ENCODE results near the gene CHPF. TPM values are rescaled to one million over a fixed set of nuclear protein-coding genes. Genes with fewer than 3 reads are reported as not detected.

CHPF gene, protein sequence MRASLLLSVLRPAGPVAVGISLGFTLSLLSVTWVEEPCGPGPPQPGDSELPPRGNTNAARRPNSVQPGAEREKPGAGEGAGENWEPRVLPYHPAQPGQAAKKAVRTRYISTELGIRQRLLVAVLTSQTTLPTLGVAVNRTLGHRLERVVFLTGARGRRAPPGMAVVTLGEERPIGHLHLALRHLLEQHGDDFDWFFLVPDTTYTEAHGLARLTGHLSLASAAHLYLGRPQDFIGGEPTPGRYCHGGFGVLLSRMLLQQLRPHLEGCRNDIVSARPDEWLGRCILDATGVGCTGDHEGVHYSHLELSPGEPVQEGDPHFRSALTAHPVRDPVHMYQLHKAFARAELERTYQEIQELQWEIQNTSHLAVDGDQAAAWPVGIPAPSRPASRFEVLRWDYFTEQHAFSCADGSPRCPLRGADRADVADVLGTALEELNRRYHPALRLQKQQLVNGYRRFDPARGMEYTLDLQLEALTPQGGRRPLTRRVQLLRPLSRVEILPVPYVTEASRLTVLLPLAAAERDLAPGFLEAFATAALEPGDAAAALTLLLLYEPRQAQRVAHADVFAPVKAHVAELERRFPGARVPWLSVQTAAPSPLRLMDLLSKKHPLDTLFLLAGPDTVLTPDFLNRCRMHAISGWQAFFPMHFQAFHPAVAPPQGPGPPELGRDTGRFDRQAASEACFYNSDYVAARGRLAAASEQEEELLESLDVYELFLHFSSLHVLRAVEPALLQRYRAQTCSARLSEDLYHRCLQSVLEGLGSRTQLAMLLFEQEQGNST
- total RNA-seq = 195 and 201 TPM in 2 replicates

DNA sequence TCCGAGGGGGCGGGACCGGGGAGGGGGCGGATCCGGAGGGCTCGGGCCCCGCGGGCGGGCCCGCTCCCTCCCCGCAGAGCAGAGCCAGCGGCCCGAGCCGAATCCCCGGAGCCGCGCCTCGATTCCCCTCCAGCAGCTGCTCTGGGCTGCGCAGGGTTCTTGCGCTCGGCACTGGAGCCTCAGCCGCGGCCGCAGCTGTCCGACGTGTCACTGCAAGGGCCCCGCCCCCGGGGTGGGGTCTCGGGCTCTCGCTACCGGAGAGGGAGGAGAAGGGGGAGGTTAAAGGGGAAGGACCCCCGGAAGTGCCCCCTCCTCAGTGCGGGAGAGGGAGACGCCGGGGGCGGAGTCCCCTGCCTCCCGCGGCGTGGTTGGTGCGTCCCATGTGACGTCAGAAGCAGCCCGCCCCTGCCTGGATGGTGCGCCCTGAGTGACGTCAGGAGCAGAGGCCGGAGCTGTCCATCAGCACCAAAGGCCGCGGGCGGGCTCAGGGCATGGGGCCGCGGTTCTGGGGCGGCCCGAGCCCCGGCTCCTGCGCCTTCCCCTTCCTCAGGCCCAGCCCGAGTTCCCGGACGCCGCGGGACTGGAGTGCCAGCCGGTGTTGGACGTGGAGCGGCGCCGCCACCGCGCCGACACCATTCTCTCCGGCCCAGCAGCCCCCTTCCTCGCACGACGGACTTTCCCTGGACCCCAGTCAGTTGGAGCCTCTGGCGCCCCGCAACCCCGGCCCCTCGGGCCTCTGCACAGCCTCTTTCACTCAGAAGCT lies at the start of gene CHPF, which contains the start of gene TMEM198:
CHPF (minus strand) TSS at position 214 of the 763 bp plus-strand sequence. CDS start 271 bp downstream, outside the sequence.
TMEM198 (plus strand) TSS at position 433 of the 763 bp plus-strand sequence. CDS start 700 bp downstream, outside the sequence.

DNA sequence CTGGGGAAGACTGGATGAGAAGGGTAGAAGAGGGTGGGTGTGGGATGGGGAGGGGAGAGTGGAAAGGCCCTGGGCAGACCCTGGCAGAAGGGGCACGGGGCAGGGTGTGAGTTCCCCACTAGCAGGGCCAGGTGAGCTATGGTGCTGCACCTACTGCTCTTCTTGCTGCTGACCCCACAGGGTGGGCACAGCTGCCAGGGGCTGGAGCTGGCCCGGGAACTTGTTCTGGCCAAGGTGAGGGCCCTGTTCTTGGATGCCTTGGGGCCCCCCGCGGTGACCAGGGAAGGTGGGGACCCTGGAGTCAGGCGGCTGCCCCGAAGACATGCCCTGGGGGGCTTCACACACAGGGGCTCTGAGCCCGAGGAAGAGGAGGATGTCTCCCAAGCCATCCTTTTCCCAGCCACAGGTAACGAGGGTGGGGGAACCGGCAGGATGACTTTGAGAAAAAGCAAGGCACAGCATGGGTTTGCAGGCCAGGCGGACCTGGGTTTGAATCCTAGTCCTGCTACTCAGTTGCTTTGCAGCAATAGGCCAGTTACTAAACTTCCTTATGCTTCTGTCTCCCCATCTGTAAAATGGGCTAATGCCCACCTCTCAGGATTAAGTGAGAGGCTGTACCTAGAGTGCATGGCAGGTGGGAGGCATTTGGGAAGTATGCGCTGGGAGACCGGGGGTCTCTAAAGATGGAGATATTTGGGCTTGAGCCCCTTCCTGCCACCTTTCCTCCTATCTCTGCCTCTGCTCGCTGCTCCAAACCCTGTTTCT lies 28.8 kb upstream of the CHPF start, which contains the start of gene INHA:
INHA (plus strand) TSS at position 74 of the 765 bp plus-strand sequence; CDS start at position 139, 65 bp downstream.

DNA sequence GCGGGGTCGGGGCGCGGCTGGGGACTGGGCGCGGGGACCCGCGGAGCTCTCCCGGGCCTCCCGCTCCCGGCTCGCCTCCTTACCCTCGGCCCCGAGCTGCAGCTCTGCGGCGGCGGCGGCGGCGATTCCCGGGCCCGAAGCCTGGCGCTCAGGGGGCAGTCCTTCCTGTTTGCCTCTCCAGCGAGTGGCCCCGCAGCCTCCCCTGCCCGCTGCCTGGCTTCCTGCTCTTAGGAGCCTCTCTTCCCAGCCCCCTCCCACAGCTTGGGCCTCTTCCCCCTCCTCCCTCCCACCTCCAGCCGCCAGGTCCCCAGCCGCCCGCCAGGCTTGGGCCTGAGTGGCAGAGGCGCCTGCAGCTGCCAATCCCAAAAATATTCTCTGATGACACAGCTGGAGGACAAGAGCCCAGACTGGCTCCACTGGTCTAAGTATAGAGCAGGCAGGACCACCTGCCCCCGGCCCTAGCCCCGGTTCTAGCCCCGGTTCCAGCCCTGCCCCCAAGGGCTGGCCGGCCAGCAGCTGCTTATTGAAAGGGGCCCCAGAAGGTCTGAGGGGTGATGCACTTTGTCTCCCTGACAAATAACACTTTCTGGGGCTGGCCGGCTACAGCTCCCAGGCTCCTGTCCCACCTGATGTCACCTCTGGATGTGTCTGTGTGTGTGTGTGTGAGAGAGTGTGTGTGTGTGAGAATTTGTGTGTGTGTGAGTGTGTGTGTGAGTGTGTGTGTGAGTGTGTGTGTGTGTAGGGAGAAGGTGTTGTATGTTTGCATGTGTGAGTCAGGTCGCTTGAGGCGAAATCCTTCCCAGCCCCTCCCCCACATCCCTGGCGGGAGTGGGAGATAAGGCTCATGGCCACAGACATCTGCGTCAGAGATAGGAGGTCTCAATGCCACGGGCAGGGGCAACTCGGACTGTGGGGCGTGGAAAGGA lies 28.0 kb upstream of the CHPF start, which contains the start of gene OBSL1:
OBSL1 (minus strand) TSS at position 229 of the 926 bp plus-strand sequence. CDS start 307 bp downstream, outside the sequence.

DNA sequence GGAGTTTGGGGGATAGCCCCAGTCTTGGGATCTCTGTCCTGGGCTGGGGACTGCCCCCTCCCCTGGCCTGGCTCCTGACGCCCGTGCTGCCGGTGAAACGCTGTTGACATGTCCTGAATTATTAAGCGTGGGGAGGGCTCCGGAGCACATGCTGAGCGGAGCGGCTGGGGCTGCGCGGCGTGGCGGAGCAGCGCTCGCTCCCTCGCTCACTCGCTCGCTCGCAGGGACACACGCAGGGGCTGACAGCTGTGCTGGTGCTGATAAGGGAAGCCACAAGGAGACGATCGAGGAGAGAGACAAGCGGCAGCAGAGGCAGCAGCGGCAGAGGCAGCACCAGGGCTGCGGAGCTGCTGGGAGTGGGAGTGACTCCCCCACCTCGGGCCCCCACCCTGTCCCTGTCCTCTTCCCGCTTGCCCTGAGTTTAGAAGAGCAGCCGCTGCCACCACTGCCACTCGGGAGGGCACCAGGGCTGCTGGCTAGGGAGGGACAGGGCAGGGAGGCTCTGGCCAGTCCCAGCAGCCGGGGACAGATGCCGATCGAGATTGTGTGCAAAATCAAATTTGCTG lies 29.3 kb downstream of the CHPF start, which contains the start of gene ASIC4:
ASIC4 (plus strand) TSS at position 287 of the 566 bp plus-strand sequence; CDS start at position 530, 243 bp downstream.

DNA sequence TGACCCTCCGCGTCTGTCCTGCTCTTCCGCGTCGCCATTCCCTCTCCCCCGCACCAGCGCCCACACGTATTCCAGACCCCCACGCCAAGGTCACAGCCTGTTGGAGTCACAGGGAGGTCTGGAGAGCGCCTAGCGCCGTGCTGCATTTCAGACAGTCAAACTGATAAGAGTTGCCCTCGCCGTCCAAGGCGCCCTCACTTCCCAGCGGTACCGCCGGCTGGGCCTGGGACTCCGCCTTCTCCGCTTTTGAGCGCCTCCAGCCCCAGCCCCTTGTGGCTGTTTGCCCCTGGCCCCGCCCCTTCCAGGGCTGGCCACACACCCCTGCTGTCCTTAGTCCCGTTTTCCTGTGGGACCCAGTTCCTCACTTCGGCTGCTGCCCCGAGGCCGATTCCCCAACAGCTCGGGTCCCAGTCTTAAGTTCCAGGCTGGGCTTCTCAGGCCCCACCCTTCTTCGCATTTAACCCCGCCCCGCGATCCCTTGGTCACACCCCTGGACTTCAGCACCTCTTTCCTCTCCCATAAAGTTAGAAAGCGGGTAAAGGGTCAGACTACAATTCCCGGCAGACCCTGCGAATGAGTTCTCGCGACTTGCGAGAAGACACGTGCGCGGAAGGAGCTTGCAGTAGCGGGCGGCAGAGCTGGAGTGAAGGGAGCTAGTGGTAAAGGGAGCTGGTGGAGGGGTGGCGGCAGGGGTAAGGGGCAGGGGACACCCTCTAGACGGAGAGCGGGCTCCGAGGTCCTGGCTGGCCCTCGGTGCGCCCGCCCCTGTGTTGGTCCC lies 45.1 kb downstream of the CHPF start, which contains the start of gene GMPPA:
GMPPA (plus strand) TSS at position 612 of the 778 bp plus-strand sequence. CDS start 1,085 bp downstream, outside the sequence.

Other genes with a start within 250 kb of the CHPF start
- gene PTPRN, start 234.4 kb downstream of the CHPF start, total RNA-seq = 22.6 and 64.0 TPM in 2 replicates
- gene RESP18, start 211.1 kb downstream of the CHPF start, total RNA-seq = not detected in 2 replicates
- gene DNPEP, start 155.9 kb downstream of the CHPF start, total RNA-seq = 48.9 and 119 TPM in 2 replicates
- gene DES, start 125.4 kb downstream of the CHPF start, total RNA-seq = under 0.01 and 20.4 TPM in 2 replicates
- gene SPEG, start 109.0 kb downstream of the CHPF start, total RNA-seq = 8.5 and 11.7 TPM in 2 replicates
- gene GMPPA, start 44.9 kb downstream of the CHPF start, total RNA-seq = 62.8 and 73.8 TPM in 2 replicates
- 0.64 TPM in 1 of 2 replicates, not detected in the other for gene ASIC4, start 29.3 kb downstream of the CHPF start, total RNA-seq
- gene TMEM198, start 219 bp upstream of the CHPF start, total RNA-seq = 0.78 and 9.2 TPM in 2 replicates
- gene OBSL1, start 27.7 kb upstream of the CHPF start, total RNA-seq = 27.0 and 93.4 TPM in 2 replicates
- not detected in 2 replicates for gene INHA, start 28.5 kb upstream of the CHPF start, total RNA-seq
- 15.4 and 15.7 TPM in 2 replicates for gene STK11IP, start 54.0 kb upstream of the CHPF start, total RNA-seq
- gene SLC4A3, start 83.8 kb upstream of the CHPF start, total RNA-seq = 3.8 and 4.0 TPM in 2 replicates